ENCODE results near the gene PLEK2.
"Not testable (repeated sequence)": the region's sequence is repeated elsewhere in the genome, so short reads cannot be mapped to it uniquely, and the experiment has no call there.

Gene PLEK2

DNA sequence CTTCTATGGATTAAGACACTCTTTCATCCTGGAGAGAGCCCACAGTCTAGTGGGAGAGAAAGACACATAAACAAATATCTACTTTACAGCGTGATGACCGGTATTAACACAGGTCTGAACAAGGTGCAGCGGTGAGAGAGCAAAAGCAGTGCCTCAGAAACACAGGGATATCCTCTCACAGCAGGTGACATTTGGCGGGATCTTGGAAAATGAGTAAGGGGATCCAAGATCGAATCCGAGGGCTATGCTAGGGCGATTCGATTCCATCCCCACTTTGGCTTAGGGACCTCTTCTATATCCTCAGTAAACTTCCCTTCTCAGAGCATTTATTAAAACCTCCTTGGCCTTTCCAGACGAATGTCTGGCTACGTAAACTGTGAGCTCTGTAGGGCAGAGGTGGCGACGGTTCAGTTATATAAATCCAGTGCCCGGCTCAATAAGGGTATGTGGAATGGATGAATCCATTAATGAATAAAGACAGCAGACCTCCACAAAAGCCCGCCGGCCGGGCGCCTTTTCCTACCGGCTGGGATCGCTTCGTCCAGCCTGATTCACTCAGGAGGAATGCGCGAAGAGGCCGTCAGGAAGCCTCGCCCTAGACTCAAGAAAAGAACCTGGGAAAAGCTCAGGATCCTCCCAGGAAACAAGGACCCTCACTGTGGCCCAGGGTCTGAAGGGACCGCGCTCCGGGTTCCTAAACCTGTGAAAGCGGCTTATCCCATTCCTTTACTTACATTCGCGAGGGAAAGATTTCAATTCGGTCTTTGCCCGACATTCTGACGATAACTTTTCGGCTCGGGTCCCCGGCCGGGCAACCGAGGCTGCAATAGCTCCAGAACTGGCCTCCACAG is 52.8 kb downstream of the PLEK2 start:
- no peak for DNase-seq

DNA sequence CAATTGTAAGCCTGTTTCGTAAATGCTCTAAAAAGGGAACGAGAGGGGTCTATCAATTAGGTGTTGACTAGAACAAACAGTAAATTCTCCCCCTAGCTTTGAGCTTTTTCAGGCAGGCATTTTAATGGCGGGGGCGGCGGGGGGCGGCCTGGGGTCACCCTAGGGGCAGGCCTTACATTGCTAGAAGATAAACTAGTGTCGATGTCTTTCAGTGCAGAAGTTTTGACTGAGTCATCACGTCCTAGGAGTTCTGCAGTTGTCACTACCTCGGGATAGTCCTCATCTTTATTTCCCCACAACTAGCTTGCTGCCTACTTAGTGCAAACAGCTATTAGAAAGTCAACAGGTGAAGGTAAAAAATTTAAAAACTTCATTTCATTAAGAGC is 54.0 kb downstream of the PLEK2 start:
- no peak for DNase-seq

DNA sequence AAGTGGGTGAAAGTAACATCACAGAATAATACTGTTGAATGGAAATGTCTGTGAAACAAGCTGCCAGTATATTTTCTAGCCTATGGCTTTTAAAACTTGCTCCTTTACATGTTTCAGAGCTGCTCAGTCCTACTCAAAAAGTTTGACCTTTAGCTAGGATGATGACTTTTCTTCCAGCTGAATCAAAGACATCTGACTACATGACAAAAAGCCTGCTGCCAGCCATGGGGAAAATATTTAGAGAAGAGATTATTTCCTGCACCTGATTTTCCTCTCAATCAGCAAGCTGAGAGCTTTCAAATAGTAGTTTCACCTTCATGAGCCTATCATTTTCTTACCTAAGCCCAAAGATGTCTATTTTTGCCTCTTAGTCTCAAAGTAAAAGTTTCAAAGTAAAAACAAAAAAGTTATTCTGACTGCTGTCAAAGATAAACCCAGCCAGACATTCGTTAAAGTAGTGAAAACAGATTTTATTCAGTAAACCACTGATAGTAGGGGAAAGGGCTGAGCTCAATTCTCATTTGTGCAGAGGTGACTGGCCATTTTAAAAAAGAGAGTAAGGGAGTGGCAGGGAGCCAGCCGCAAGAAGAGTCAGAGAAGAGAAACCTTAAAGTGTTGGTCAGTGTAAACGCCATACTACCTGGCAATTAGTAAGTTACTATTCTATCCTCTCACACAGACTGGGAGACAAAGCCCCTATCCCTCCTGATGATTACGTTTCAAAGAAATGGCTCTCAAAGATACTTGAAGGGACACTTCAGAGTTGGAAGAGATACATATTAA is 54.6 kb downstream of the PLEK2 start:
- DNase-seq = no peak

DNA sequence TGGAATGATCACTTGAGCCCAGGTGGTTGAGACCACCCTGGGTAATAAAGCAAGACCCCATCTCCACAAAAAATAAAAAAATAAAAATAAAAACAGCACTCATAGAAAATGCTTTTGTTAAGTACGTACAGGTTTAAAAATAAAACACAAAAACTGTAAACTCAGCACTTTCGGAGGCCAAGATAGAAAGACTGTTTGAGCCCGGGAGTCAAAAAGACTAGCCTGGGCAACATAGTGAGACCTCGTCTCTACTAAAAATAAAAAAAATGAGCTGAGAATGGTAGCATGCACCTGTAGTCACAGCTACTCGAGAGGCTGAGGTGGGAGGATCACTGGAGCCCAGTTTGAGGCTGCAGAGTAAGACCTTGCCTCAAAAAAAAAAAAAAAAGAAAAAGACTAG is 59.9 kb downstream of the PLEK2 start:
- DNase-seq = no peak

DNA sequence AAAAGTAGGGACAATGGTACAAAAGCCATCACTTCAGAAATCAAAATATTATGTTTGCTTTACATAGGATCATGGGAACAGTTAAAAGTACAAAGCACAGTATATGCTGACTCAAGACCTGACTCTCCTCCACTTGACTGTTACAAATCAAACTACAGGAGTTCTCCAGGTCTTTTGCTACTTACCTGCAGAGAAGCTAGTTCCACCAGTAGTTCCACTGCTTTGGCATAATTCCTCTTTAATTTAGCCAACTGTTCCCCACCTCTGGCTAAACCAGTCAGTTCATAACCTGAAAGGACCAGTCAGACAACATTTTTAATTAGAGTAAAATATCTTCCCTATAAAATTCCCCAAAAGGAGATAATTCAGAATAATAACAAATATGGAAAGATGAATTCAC is 66.4 kb downstream of the PLEK2 start:
- no peak for DNase-seq

DNA sequence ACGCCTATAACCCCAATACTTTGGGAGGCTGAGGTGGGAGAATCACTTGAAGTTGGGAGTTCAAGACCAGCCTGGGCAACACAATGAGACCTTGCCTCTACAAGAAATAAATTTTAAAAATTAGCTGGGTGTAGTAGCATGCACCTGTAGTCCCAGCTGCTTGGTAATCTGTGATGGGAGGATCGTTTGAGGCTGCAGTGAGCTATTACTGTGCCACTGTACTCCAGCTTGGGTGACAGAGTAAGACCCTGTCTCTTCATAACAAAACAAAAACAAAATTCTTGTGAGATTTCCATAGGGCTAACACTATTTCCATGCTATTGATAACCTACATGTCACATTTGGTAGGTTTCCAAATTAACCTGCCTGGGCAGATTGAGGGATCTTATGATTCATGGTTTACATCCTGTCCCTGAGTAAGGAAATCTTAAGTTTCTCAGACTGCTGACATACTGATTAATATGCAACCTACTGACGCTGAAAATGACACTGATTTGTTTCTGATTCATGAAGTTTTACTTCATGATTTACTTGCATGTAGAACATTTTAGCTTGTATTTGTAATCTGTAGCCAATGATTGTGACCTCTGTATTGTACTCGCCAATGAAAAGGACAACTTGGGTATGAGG is 68.2 kb downstream of the PLEK2 start:
- no peak for DNase-seq

DNA sequence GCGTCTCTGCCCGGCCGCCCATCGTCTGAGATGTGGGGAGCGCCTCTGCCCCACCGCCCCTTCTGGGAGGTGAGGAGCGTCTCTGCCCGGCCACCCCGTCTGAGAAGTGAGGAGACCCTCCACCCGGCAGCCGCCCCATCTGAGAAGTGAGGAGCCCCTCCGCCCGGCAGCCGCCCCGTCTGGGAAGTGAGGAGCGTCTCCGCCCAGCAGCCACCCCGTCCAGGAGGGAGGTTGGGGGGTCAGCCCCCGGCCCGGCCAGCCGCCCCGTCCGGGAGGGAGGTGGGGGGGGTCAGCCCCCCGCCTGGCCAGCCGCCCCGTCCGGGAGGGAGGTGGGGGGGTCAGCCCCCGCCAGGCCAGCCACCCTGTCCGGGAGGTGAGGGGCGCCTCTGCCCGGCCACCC is 70.7 kb downstream of the PLEK2 start:
- DNase-seq = not testable (repeated sequence)
